Kidney epithelial cell (primary cell): ENCODE data around the gene SLC41A3. TPM values are rescaled to one million over a fixed set of nuclear protein-coding genes. Genes with fewer than 3 reads are reported as not detected.

Experiments
- DNase-seq: peaks from one replicate; pipeline ENCODE4 v3.0.0-alpha.2; 2010; ENCODE audit warnings: low read depth
- H3K27me3 ChIP-seq: 2 replicates; pipeline ENCODE4 v1.6.0; 2011; ENCODE audit warnings: low read length; ENCODE audit not compliant: control insufficient read depth, insufficient read depth
- H3K36me3 ChIP-seq: 2 replicates; pipeline ENCODE4 v1.5.1; 2011; ENCODE audit warnings: low read length; ENCODE audit not compliant: control insufficient read depth, insufficient read depth
- H3K4me3 ChIP-seq: 2 replicates; pipeline ENCODE4 v1.5.1; 2011; ENCODE audit warnings: low read depth, mild to moderate bottlenecking, control low read depth, low read length
- CTCF ChIP-seq: IDR thresholded peaks from 2 replicates; pipeline ENCODE4 v1.5.1; 2011; ENCODE audit warnings: mild to moderate bottlenecking, moderate library complexity, low read length, control low read depth, inconsistent platforms; ENCODE audit not compliant: insufficient read depth, poor library complexity, severe bottlenecking
- total RNA-seq: library from RNA; depleted of rRNA; stranded (reverse); fragments of >200 nt; gene quantifications from 2 replicates; pipeline ENCODE4 v1.2.3, GENCODE V29; 2015

Gene SLC41A3
- total RNA-seq, 1 donor from 2014 or later = 74.9 TPM

DNA sequence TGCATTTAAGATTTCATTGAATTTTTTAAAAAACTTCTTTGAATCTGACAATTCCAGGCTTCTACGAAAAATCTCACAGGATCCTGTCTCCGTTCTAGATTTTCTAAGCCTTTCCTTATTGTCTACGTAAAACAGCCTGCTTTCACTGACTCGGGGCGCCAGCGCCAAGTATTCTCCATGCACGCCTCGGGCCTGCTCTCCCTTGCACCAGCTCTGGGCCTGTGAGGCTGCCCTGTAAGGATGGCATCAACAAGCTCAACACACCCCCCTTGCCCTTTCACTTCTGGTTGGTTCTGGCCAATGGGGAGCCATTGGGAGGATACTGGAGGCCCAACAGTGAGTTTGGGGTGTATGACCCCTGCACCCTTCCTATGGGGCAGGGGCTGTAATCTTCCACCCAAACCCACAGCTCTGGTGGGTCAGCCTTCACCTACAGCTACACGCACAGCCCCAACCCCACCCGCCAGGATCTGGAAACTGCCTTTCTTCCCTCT is 47.8 kb downstream of the SLC41A3 start:
- H3K27me3 ChIP-seq = no peaks in the 10 kb centered on the region
- no peak for DNase-seq

DNA sequence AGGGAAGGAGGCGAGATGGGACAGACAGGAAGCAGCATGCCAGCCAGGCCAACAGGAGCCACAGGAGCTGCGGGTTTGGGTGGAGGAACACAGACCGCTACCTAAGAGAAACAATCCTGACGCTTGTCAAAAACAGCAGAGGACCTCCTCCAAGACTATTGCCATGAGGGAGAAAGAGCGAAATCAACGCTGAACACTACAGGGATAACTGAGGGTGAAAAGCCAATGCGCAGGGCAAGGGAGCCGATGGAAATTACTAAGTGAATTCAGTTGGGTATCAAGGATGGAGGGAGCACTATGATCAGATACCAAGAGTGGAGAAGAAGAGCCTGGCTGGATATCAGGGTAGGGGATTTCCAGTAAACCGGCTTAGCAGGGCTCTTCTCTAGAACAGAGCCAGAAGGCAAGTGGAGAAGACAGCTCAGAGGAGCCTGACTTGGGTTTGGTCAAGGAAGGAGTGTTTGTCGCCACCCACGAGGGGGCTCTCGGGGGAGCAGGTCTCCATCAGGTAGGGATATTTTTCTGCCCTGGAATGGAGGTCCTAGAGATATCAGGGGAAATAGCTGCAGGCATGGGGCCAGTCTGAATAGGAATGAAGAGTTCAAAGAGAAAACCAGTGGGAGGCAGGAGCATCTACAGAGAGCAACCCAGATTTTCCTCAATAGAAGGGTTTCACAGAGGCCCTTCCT is 48.4 kb downstream of the SLC41A3 start:
- no peak for DNase-seq
- no peak for TF ChIP-seq CTCF
- Histone ChIP-seq H3K27me3 (no peaks in the 10 kb centered on the region), H3K4me3 (no peak overlapping the region), H3K36me3 (no peaks in the 10 kb centered on the region)

More for the DNA sequence above, 47.8 kb downstream of the SLC41A3 start:
- Histone ChIP-seq H3K36me3 (no peaks in the 10 kb centered on the region), H3K4me3 (no peak overlapping the region)
- TF ChIP-seq CTCF = no peak

- H3K4me3 ChIP-seq = no peak overlapping the region
- no peaks in the 10 kb centered on the region for H3K36me3 ChIP-seq
- no peak for DNase-seq
- H3K27me3 ChIP-seq = no peaks in the 10 kb centered on the region
- no peak for TF ChIP-seq CTCF
Measured at GRCh38 chr3:126034481-126035361, 49.2 kb downstream of the SLC41A3 start.

GRCh38 chr3:126033765-126034164 is 50.2 kb downstream of the SLC41A3 start:
- TF ChIP-seq CTCF = no peak
- Histone ChIP-seq H3K27me3 (no peaks in the 10 kb centered on the region), H3K4me3 (no peak overlapping the region), H3K36me3 (no peaks in the 10 kb centered on the region)
- DNase-seq = no peak

DNA sequence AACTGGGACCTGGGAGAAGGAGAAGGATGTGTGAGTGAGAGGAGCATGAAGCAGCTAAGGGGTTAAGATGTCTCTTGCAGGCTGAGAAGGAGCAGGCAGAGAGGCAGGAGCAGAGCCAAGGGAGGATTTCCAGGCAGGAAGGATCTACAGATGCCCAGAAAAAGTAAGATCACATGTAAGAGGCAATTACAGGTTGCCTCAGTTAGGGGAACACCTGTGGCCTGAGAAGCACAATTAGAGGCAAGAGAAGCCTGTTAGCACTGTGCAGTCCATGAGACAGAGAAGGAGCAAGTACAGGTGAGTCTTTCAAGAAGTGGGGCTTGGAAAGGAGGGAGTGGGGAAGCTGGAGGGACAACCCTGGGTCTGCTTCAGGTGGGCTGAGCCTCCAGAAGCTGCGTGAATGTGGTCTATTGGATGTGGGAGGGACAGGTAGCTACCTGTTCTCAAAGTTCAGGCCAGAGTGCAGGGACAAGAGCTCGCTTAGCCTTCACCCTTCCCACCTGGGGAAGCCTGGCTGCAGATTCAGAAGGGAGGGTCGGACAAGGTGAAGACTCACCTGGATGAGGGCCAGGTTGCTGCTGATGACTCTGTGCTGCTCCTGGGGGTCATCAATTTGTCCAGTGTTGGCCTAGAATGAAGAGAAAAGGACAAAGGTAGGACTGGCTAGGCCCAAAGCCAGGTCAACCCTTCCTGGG is 50.7 kb downstream of the SLC41A3 start:
- DNase-seq = no peak
- Histone ChIP-seq H3K4me3 (no peak overlapping the region), H3K27me3 (no peaks in the 10 kb centered on the region), H3K36me3 (no peaks in the 10 kb centered on the region)
- TF ChIP-seq CTCF = no peak
